IMR-90 (cell line): ENCODE data around the gene AFMID. TPM values are rescaled to one million over a fixed set of nuclear protein-coding genes. Genes with fewer than 3 reads are reported as not detected.

Source experiments
- ATAC-seq: fragments of 200-7000 bp; cut with Tn5 transposase; 2 replicates; pipeline ENCODE4 v1.9.1; 2020; ENCODE audit warnings: low read depth, mild to moderate bottlenecking, moderate library complexity
- BruUV-seq: library from RNA; stranded (reverse); fragments of 400-500 nt; replicated peaks from 2 replicates; lab custom pipeline; 2021; lab: Mats Ljungman, UMichigan
- CTCF ChIA-PET: fragments of 300-600 bp; formaldehyde crosslinking; extraction: SDS; loops from one replicate; lab custom pipeline; 2021; ENCODE audit warnings: antibody characterized with exemption; lab: Yijun Ruan, JAX
- POLR2A ChIA-PET: fragments of 300-600 bp; sonication (Branson Sonifier 250); formaldehyde crosslinking; loops from one replicate; lab custom pipeline; 2022; ENCODE audit warnings: antibody characterized with exemption; ENCODE audit not compliant: unreplicated experiment; lab: Charles Lee
- DNase-seq: peaks from one replicate; pipeline ENCODE4 v3.0.0; 2013
- H2AFZ ChIP-seq: replicated peaks from 2 replicates; pipeline ENCODE3; 2013; ENCODE audit warnings: low read length, mild to moderate bottlenecking; ENCODE audit not compliant: poor library complexity
- H2AK5ac ChIP-seq: 2 replicates; pipeline ENCODE4 v1.6.1; 2013; ENCODE audit warnings: low read depth, low read length, inconsistent platforms
- H2AK9ac ChIP-seq: replicated peaks from 2 replicates; pipeline ENCODE3; 2013; ENCODE audit warnings: mild to moderate bottlenecking, low read depth, low read length, moderate library complexity; ENCODE audit not compliant: poor library complexity
- H2BK120ac ChIP-seq: 2 replicates; pipeline ENCODE4 v1.6.1; 2013; ENCODE audit warnings: low read depth, low read length, inconsistent platforms
- H2BK15ac ChIP-seq: 3 replicates; pipeline ENCODE4 v1.6.1; 2013; ENCODE audit warnings: low read depth, low read length, inconsistent platforms
- H2BK20ac ChIP-seq: 2 replicates; pipeline ENCODE4 v1.6.1; 2013; ENCODE audit warnings: low read depth, mild to moderate bottlenecking, inconsistent platforms, low read length, moderate library complexity
- H2BK5ac ChIP-seq: 2 replicates; pipeline ENCODE4 v1.6.1; 2013; ENCODE audit warnings: mild to moderate bottlenecking, low read depth, low read length, inconsistent platforms; ENCODE audit not compliant: poor library complexity, severe bottlenecking
- H3K14ac ChIP-seq: replicated peaks from 2 replicates; pipeline ENCODE4 v1.6.1; 2013; ENCODE audit warnings: low read depth, low read length, inconsistent platforms
- H3K18ac ChIP-seq: 2 replicates; pipeline ENCODE4 v1.6.1; 2013; ENCODE audit warnings: low read depth, low read length, control low read depth
- H3K23ac ChIP-seq: 2 replicates; pipeline ENCODE4 v1.6.1; 2013; ENCODE audit warnings: low read depth, low read length, inconsistent platforms
- H3K27ac ChIP-seq: 2 replicates; pipeline ENCODE4 v1.5.1; 2013; ENCODE audit warnings: mild to moderate bottlenecking, control low read depth, low read length; ENCODE audit not compliant: insufficient read depth
- H3K27me3 ChIP-seq: 2 replicates; pipeline ENCODE4 v1.6.1; 2013; ENCODE audit warnings: low read length; ENCODE audit not compliant: control insufficient read depth, insufficient read depth
- H3K36me3 ChIP-seq: 2 replicates; pipeline ENCODE4 v1.6.1; 2013; ENCODE audit warnings: low read length, mixed read lengths; ENCODE audit not compliant: control insufficient read depth, insufficient read depth
- H3K4ac ChIP-seq: 2 replicates; pipeline ENCODE4 v1.6.1; 2013; ENCODE audit warnings: low read depth, low read length, inconsistent platforms
- H3K4me1 ChIP-seq: 2 replicates; pipeline ENCODE4 v1.6.1; 2013; ENCODE audit warnings: low read length, mixed read lengths; ENCODE audit not compliant: control insufficient read depth, insufficient read depth
- H3K4me2 ChIP-seq: 2 replicates; pipeline ENCODE4 v1.6.1; 2013; ENCODE audit warnings: low read depth, mild to moderate bottlenecking, control low read depth, low read length, moderate library complexity
- H3K4me3 ChIP-seq: 2 replicates; pipeline ENCODE4 v1.5.1; 2013; ENCODE audit warnings: low read depth, mild to moderate bottlenecking, control low read depth, low read length, moderate library complexity; ENCODE audit not compliant: insufficient read depth
- H3K56ac ChIP-seq: 2 replicates; pipeline ENCODE4 v1.6.1; 2013; ENCODE audit warnings: low read length, inconsistent platforms; ENCODE audit not compliant: insufficient read depth; ENCODE audit errors: extremely low read depth
- H3K79me1 ChIP-seq, 2 experiments: 2 replicates each; pipeline ENCODE4 v1.6.1; 2013; ENCODE audit warnings: low read length in 2 of 2, inconsistent platforms in 1 of 2, low read depth in 1 of 2
- H3K9ac ChIP-seq: 2 replicates; pipeline ENCODE4 v1.6.1; 2013; ENCODE audit warnings: low read depth, low read length, control low read depth
- H3K9me1 ChIP-seq: 2 replicates; pipeline ENCODE4 v1.6.1; 2013; ENCODE audit warnings: low read length, inconsistent platforms; ENCODE audit not compliant: insufficient read depth
- H3K9me3 ChIP-seq: 2 replicates; pipeline ENCODE4 v1.6.1; 2013; ENCODE audit warnings: low read length; ENCODE audit not compliant: control insufficient read depth, insufficient read depth
- H4K20me1 ChIP-seq: 2 replicates; pipeline ENCODE4 v1.6.1; 2013; ENCODE audit warnings: low read length, inconsistent platforms; ENCODE audit not compliant: insufficient read depth
- H4K5ac ChIP-seq: 2 replicates; pipeline ENCODE4 v1.6.1; 2013; ENCODE audit warnings: mild to moderate bottlenecking, low read depth, low read length, control low read depth
- H4K8ac ChIP-seq, 2 experiments: 2 replicates each; pipeline ENCODE4 v1.6.1; 2013; ENCODE audit warnings: low read depth in 2 of 2, low read length in 2 of 2, control low read depth in 1 of 2, inconsistent platforms in 1 of 2
- H4K91ac ChIP-seq: 2 replicates; pipeline ENCODE4 v1.6.1; 2013; ENCODE audit warnings: low read depth, low read length, inconsistent platforms; ENCODE audit not compliant: insufficient read depth
- BHLHE40 ChIP-seq: fragments of 150-350 bp; IDR thresholded peaks from 2 replicates; pipeline ENCODE4 v1.6.1; 2016; ENCODE audit warnings: mild to moderate bottlenecking, low read depth, low read length
- CHD1 ChIP-seq: IDR thresholded peaks from 2 replicates; pipeline ENCODE4 v1.6.1; 2012; ENCODE audit warnings: low read depth, low read length, improper control_type of control experiment
- MAFK ChIP-seq: IDR thresholded peaks from 2 replicates; pipeline ENCODE4 v1.6.1; 2012; ENCODE audit warnings: low read depth, low read length, improper control_type of control experiment
- RCOR1 ChIP-seq: IDR thresholded peaks from 2 replicates; pipeline ENCODE4 v1.6.1; 2012; ENCODE audit warnings: mild to moderate bottlenecking, low read length, improper control_type of control experiment; ENCODE audit not compliant: insufficient replicate concordance
- SMC3 ChIP-seq: fragments of 150-350 bp; IDR thresholded peaks from 2 replicates; pipeline ENCODE4 v1.6.1; 2016; ENCODE audit warnings: low read depth, mild to moderate bottlenecking, antibody characterized with exemption, low read length, moderate library complexity
- WGBS, 2 experiments: methylation state at CpG; one replicate each; pipeline versions ENCODE4 v1.1.5 to v1.1.7; 2013; ENCODE audit warnings: missing lambda C conversion rate in 2 of 2; ENCODE audit not compliant: insufficient read length in 1 of 2; ENCODE audit errors: extremely low coverage in 2 of 2; 5-methylcytosine and 5-hydroxymethylcytosine counted together
- dilution Hi-C: fragments of 300-500 bp; cut with HindIII; formaldehyde crosslinking; loops from one replicate; pipeline ENCODE4 v1.14.3; 2018; ENCODE audit warnings: low sequenced_read_pairs; ENCODE audit not compliant: unreplicated experiment
- in situ Hi-C: fragments of 300-500 bp; cut with MboI; formaldehyde crosslinking; loops from 3 replicates; pipeline ENCODE4 v1.14.3; 2019; ENCODE audit warnings: low sequenced_read_pairs, inconsistent platforms, mixed read lengths
- intact Hi-C: fragments of 100-400 bp; cut with micrococcal nuclease; formaldehyde crosslinking; loops from 2 replicates; pipeline ENCODE4 v1.10.0; 2022
- polyA plus RNA-seq, 3 experiments: library from polyadenylated mRNA; depleted of rRNA; stranded (reverse); fragments of >200 nt; gene quantifications; 2 replicates each; pipeline ENCODE4 v1.2.3, GENCODE V29; 2012; ENCODE audit warnings: low replicate concordance in 1 of 3
- total RNA-seq: library from RNA; depleted of rRNA; stranded (reverse); fragments of >200 nt; gene quantifications from 2 replicates; pipeline ENCODE4 v1.2.3, GENCODE V29; 2012
- TF ChIP-seq, protein P1 (sequence below): fragments of 150-350 bp; IDR thresholded peaks from 2 replicates; pipeline ENCODE4 v1.6.1; 2017; ENCODE audit warnings: mild to moderate bottlenecking, antibody characterized with exemption, low read length, low read depth
- TF ChIP-seq, protein P2 (sequence below): conservative IDR thresholded peaks from 2 replicates; pipeline ENCODE4 v1.5.1; 2012; ENCODE audit warnings: mild to moderate bottlenecking, low read depth, low read length, improper control_type of control experiment

Gene AFMID
- total and polyA plus RNA-seq, 2 of the 4 experiments (the other 2 are of a cell fraction), result 41.0 to 65.1 TPM

DNA sequence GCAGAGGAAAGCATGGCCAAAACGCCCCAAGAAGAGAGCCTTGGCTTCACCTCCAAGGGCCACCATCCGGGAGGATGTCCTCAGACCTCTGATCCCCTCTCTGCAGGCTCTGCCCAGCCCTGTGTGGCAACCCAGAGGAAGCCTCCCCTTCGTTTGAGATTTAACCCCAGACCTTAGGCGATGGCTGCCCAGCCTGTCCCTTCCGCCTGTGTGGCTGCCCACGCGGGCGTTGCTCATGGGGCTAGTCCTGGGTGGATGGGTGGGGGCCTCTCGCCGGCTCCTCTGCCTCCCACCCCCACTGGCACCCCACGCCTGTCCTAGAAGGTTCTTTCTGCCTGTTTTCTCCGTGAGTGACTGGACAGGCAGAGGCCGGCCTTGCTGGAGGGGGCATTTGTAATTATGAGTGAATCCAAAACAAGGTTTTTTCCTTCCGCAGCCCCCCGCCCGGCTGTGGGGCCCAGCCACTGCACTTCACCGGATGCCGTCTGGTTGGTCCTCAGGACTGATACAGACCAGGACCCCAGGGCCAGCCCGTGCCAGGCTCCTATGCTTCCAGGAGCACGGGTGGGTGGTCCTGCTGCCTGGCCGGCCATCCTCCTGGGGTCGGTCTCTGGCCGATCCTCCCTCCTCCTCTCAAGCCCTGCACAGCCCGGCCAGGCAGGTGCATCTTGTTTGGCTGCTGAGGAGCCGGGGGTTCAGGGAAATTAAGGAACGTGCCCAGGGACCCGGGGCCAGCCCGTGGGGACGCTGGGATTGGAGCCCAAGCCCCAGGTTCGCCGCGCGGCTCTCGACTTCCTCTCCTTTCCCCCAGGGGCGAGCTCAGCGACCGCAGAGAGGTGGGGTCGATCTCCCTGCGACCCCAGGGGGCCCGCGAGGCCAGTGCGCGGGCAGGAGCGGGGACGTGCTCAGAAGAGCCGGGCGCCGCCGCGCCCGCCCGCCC, 44.1 kb downstream of the AFMID start, which contains the start of gene TMEM235 (continued):
- TF ChIP-seq MAFK (no peak), SMC3 (no peak)

DNA sequence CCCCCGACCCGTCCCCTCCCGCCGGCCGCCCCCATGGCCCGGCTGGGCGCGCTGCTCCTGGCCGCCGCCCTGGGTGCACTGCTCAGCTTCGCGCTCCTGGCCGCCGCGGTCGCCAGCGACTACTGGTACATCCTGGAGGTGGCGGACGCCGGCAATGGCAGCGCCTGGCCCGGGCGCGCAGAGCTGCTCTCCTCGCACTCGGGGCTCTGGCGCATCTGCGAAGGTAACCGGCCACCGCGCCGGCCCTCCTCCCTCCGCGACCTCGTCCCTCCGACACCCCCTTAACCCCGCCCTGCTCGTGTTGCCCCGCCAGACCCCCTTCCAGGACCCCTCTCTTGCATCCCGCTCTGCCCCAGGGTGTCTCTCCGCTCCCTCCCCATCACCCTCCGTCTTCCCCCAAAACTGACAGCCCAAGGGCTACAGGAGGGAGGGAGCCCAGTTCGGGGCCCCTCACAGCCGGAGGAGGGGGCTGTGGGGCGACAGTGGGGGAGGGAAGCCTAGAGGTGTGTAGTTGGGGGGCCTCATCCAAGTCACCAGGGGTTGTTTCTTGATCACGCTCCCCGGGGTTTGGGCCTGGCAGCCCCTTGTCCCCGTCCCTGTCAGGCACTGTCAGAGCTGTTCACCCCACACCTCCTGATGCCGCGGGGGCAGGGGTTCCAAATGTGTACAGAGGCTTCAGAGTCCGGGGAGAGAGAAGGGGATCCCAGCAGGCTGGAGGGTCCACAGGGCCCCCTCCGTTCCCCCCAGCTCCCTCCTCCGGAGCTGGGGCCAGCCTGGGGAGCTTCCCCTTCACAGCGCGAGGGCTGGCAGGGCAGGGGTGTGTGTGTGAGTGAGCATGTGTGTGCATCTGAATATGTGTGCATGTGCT, 45.1 kb downstream of the AFMID start:
- no TSS peak for BruUV-seq
- dilution Hi-C loops, result no loop called here
- in situ Hi-C loops, result no loop called here
- Histone ChIP-seq H4K8ac (no peak overlapping the region), H3K4ac (no peak overlapping the region), H4K5ac (no peak overlapping the region), H3K4me1 (no peaks in the 10 kb centered on the region), H3K9me3 (no peaks in the 10 kb centered on the region), H4K91ac (no peak overlapping the region), H3K4me2 (no peak overlapping the region; the same call in 1 of the 2 replicates), H3K36me3 (no peaks in the 10 kb centered on the region), H3K4me3 (no peak overlapping the region), H3K27ac (no peak overlapping the region), H2BK15ac (no peak overlapping the region), H3K27me3 (peaks cover 38% of the 10 kb centered on the region), H2BK5ac (no peak overlapping the region), H2AK9ac (no peak overlapping the region), H2AFZ (peak overlapping the region; percentile 11), H3K18ac (no peak overlapping the region), H2BK120ac (no peak overlapping the region), H3K23ac (no peak overlapping the region), H3K56ac (no peak overlapping the region), H3K79me1 (no peaks in the 10 kb centered on the region), H3K14ac (no peak overlapping the region), H2AK5ac (no peak overlapping the region), H4K20me1 (no peaks in the 10 kb centered on the region), H3K9me1 (no peaks in the 10 kb centered on the region), H2BK20ac (no peak overlapping the region), H3K9ac (no peak overlapping the region)
- ChIA-PET POLR2A (no interaction called here), CTCF (no interaction called here)
- intact Hi-C loops, result no loop called here
- DNase-seq (no peak), ATAC-seq (peak; percentile 74)
- no peak for TF ChIP-seq BHLHE40
- TF ChIP-seq MAFK, result no peak
- TF ChIP-seq, protein P1, sequence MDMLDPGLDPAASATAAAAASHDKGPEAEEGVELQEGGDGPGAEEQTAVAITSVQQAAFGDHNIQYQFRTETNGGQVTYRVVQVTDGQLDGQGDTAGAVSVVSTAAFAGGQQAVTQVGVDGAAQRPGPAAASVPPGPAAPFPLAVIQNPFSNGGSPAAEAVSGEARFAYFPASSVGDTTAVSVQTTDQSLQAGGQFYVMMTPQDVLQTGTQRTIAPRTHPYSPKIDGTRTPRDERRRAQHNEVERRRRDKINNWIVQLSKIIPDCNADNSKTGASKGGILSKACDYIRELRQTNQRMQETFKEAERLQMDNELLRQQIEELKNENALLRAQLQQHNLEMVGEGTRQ, result no peak
- no peak for TF ChIP-seq CHD1
- TF ChIP-seq, protein P2, sequence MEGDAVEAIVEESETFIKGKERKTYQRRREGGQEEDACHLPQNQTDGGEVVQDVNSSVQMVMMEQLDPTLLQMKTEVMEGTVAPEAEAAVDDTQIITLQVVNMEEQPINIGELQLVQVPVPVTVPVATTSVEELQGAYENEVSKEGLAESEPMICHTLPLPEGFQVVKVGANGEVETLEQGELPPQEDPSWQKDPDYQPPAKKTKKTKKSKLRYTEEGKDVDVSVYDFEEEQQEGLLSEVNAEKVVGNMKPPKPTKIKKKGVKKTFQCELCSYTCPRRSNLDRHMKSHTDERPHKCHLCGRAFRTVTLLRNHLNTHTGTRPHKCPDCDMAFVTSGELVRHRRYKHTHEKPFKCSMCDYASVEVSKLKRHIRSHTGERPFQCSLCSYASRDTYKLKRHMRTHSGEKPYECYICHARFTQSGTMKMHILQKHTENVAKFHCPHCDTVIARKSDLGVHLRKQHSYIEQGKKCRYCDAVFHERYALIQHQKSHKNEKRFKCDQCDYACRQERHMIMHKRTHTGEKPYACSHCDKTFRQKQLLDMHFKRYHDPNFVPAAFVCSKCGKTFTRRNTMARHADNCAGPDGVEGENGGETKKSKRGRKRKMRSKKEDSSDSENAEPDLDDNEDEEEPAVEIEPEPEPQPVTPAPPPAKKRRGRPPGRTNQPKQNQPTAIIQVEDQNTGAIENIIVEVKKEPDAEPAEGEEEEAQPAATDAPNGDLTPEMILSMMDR, result no peak
- no peak for TF ChIP-seq RCOR1
- 1% methylated on average over 17 of the region's 55 CpGs; no CpG with 5 or more reads in 1 of the 2 experiments for WGBS, 2 experiments
